Testis (tissue), 2 donors: ENCODE results near the gene SIRT7.

Experiments
- POLR2A ChIP-seq: fragments of 450-650 bp; IDR thresholded peaks from one replicate; pipeline ENCODE4 v1.6.1; 2017; ENCODE audit warnings: antibody characterized with exemption, mild to moderate bottlenecking, moderate library complexity
- TF ChIP-seq, protein P1 (sequence below), 3 experiments: fragments of 450-650 bp in 2 of 3; fragments of 200-600 bp in 1 of 3; sonication (generic) in 1 of 3; IDR thresholded peaks; one replicate each; pipeline ENCODE4 v1.5.1; 2016 to 2019; ENCODE audit warnings: antibody characterized with exemption in 3 of 3, mild to moderate bottlenecking in 2 of 3, moderate library complexity in 1 of 3

DNA sequence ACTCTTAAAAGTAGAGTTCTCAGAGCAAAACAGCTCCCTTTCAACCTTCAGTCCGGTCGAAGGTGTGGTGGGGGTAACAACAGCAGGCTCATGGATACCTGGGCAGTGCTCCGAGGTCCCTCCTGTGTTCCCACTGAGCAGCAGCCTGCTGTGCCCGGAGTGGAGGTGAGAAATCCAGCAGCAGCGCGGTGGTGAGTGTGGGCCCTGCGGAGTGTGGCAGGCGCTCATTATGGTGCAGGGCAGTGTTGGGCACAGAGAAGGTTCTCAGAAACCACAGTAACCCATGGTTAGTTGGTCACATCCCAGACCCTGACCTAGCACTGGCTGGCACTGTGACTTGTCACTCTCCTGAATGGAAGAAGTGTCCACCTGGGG lies 52.6 kb downstream of the SIRT7 start:
- TF ChIP-seq, protein P1, sequence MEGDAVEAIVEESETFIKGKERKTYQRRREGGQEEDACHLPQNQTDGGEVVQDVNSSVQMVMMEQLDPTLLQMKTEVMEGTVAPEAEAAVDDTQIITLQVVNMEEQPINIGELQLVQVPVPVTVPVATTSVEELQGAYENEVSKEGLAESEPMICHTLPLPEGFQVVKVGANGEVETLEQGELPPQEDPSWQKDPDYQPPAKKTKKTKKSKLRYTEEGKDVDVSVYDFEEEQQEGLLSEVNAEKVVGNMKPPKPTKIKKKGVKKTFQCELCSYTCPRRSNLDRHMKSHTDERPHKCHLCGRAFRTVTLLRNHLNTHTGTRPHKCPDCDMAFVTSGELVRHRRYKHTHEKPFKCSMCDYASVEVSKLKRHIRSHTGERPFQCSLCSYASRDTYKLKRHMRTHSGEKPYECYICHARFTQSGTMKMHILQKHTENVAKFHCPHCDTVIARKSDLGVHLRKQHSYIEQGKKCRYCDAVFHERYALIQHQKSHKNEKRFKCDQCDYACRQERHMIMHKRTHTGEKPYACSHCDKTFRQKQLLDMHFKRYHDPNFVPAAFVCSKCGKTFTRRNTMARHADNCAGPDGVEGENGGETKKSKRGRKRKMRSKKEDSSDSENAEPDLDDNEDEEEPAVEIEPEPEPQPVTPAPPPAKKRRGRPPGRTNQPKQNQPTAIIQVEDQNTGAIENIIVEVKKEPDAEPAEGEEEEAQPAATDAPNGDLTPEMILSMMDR (IDR thresholded peaks at IDR 0.05), result no peak
- TF ChIP-seq POLR2A, result no peak
